Fibroblast of mammary gland (primary cell): ENCODE measurements around the gene FCRLA.

ENCODE experiments used
- DNase-seq: peaks from one replicate; pipeline ENCODE4 v3.0.0-alpha.2; 2010; ENCODE audit warnings: low read depth
- H3K4me3 ChIP-seq: 2 replicates; pipeline ENCODE4 v1.5.1; 2011; ENCODE audit warnings: low read depth, mild to moderate bottlenecking, low read length, moderate library complexity; ENCODE audit not compliant: control insufficient read depth
- CTCF ChIP-seq: conservative IDR thresholded peaks from 2 replicates; pipeline ENCODE4 v1.5.1; 2011; ENCODE audit warnings: low read depth, low read length, inconsistent platforms; ENCODE audit not compliant: control insufficient read depth, insufficient read depth

FCRLA gene

DNA sequence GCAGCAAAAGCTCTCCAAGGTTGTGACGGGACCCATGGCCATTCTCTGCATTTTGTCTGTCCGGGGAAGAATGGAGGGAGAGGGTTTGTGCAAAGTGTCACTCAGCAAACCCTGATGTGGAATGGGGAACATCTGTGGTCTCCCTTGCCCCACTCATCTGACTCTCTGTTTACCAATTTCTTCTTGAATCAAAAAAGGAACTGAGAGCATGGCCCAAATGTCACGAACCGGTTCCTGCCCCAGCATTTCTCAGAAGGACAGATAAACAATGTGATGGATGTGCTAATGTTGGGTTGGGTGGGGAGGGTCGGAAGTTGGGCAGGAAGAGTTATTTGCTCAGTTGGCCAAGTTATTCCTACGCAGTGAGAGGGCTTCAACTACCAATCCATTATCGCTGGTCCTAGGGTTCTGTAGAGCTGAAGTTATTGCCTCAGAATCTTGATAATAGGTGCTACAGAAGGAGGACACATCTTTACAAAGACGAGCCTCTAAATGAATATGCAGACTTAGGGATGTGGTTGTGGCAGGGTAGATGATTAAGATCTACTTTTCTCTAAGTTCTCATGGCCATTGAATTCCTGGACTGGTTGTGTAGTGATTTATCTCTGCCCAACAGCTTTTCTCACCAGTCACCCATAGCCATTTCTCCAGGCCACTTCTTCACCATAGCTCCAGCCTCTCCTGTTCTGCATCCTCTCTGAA, 33.0 kb downstream of the FCRLA start:
- no peak for DNase-seq
- H3K4me3 ChIP-seq: no peak overlapping the region
- no peak for TF ChIP-seq CTCF

GRCh38 chr1:161740921-161741320, 33.9 kb downstream of the FCRLA start:
- TF ChIP-seq CTCF: no peak
- DNase-seq: no peak

GRCh38 chr1:161743231-161743630, 36.2 kb downstream of the FCRLA start:
- TF ChIP-seq CTCF: no peak

More at GRCh38 chr1:161740921-161741320, 33.9 kb downstream of the FCRLA start:
- H3K4me3 ChIP-seq: no peak overlapping the region

DNA sequence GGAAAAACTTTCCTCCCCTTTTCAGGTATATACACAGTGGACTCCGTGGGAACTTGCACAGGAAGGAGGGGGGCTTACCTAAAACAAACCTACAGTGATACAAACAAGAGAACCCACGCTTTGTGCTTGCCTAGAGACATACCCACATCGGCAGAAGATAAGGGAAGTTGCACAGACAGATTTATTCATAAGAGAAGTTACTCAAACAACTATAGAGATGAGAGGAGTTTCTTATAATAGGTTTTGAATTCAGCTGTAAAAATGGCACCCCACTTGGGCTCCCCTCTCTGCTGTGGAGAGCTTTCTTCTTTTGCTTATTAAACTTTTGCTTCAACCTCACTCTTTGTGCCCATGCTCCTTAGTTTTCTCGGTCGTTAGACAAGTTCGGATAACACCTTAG, 40.8 kb downstream of the FCRLA start:
- TF ChIP-seq CTCF: no peak
- DNase-seq: no peak
- H3K4me3 ChIP-seq: no peak overlapping the region

More at GRCh38 chr1:161743231-161743630, 36.2 kb downstream of the FCRLA start:
- no peak for DNase-seq
- H3K4me3 ChIP-seq: no peak overlapping the region

DNA sequence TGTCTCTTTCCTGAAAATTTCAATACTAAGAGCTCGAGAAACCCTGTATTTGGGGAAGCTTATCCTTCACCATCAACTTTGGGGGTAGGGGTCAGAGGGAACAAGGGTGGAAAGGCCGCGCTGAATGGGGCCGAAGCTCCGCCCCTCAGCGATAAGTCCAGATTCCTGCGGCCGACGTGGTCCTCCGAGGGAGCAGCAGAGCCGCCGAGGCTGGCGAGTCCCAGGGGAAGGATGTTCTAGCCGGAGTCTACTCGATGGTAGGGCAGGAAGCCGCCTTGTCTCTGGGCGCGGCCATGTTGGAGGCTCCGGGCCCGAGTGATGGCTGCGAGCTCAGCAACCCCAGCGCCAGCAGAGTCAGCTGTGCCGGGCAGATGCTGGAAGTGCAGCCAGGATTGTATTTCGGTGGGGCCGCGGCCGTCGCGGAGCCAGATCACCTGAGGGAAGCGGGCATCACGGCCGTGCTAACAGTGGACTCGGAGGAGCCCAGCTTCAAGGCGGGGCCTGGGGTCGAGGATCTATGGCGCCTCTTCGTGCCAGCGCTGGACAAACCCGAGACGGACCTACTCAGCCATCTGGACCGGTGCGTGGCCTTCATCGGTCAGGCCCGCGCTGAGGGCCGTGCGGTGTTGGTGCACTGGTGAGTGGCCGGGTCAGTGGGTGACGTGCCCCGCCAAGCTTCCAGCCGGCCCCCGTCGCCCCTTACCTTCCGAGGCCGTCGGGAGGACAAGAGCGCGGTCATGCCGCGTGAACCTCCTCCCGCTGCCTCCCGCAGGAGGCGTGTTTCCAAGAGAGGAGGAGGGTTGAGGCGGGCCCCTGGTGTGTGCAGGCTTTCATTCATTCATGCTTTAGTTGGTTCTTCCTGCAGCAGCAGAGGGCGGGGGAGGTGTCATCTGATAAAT, 42.7 kb downstream of the FCRLA start, which contains the start of gene DUSP12:
Gene DUSP12, plus strand, starts transcription at position 278 of the 899 bp plus-strand sequence. Its CDS starts 16 bp downstream, at position 294.
- peak; percentile 96 for DNase-seq
- TF ChIP-seq CTCF: peak; percentile 2
- H3K4me3 ChIP-seq: peak within 1 kb of the TSS; percentile 92

DNA sequence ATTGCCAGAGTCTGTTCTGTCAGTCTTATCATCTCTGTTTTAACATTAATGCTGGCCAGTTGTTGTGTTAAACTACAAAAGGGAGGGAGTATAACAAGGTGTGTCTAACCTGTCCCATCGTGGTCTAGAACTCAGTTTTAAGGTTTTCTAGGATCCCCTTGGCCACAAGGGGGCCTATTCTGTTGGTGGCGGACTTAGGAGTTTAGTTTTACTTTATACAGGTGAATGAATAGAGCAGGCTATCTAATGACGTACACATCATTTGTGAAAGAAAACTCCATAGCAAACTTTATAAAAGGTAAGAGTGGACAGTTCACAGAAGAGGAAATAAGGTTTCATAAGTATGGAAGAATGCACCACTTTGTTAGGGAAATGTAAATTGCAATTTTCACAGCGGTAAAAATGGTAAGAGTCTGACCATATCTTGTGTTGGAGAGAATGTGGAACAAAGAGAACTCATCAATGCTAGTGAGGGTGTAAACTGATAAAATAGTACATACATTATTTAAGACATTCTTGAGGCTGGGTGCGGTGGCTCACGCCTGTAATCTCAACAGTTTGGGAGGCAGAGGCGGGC, 56.6 kb downstream of the FCRLA start:
- H3K4me3 ChIP-seq: no peak overlapping the region
- peak; percentile 54 for TF ChIP-seq CTCF
- peak; percentile 10 for DNase-seq
